ENCODE data around the gene EIF3I. TPM values are rescaled to one million over a fixed set of nuclear protein-coding genes. Genes with fewer than 3 reads are reported as not detected.

EIF3I gene
- total and polyA plus RNA-seq, 2 of the 8 experiments (the other 6 are each of a cell fraction or from before 2014, with no cell fraction given): 247 to 346 TPM

- TF ChIP-seq TBP (IDR thresholded peaks at IDR 0.05; ENCODE audit: low read depth, low read length): peak; percentile 78
- 0 out of 2 replicates have a peak, but pooled peaks have one; percentile 19 for TF ChIP-seq MAX (IDR thresholded peaks at IDR 0.05)
- no peak for TF ChIP-seq NRF1 (IDR thresholded peaks at IDR 0.05; ENCODE audit: low read depth, low read length)
- TF ChIP-seq EGR1 (IDR thresholded peaks at IDR 0.05; ENCODE audit: borderline replicate concordance, low read depth, low read length): peak; percentile 51; the same call in 1 of the 2 replicates
- TF ChIP-seq GTF2F1 (IDR thresholded peaks at IDR 0.05; ENCODE audit: borderline replicate concordance, low read depth, low read length): peak; percentile 61; the same call in 1 of the 2 replicates
- TF ChIP-seq POLR2A (IDR thresholded peaks at IDR 0.05; ENCODE audit: control extremely low read depth in 1 of 2, low read depth in 2 of 2, low read length in 2 of 2): peak in 1 of 2 experiments; percentile 77; a peak in 1 of 3 replicates
- TF ChIP-seq HDAC2 (IDR thresholded peaks at IDR 0.05; ENCODE audit: borderline replicate concordance in 1 of 2, low read depth in 2 of 2, low read length in 2 of 2): peak in 1 of 2 experiments; percentile 87; a peak in 1 of 4 replicates
- no peak for TF ChIP-seq POU5F1 (IDR thresholded peaks at IDR 0.05; ENCODE audit: low read depth, low read length)
- peak; percentile 57; the same call in 1 of the 2 replicates for TF ChIP-seq TAF1 (IDR thresholded peaks at IDR 0.05; ENCODE audit: low read depth, low read length)
- TF ChIP-seq YY1 (IDR thresholded peaks at IDR 0.05; ENCODE audit: low read depth, low read length): peak; percentile 56; the same call in 1 of the 2 replicates
- TF ChIP-seq SRF (IDR thresholded peaks at IDR 0.05; ENCODE audit: low read depth, low read length): no peak
- TF ChIP-seq RAD21 (IDR thresholded peaks at IDR 0.05 in 1 of 2, conservative IDR thresholded peaks at IDR 0.05 in 1 of 2; ENCODE audit: low read depth in 2 of 2, low read length in 2 of 2): no peak
- TF ChIP-seq KDM1A (IDR thresholded peaks at IDR 0.05; ENCODE audit: borderline replicate concordance, low read length): no peak
- TF ChIP-seq ATF3 (IDR thresholded peaks at IDR 0.05; ENCODE audit: insufficient read depth, low read depth, low read length): no peak
- TF ChIP-seq JUND (IDR thresholded peaks at IDR 0.05; ENCODE audit: low read length): peak; percentile 65; the same call in 1 of the 2 replicates
- TF ChIP-seq CTBP2 (IDR thresholded peaks at IDR 0.05; ENCODE audit: borderline replicate concordance, insufficient read depth, insufficient read length, low read length): no peak
- 0 out of 2 replicates have a peak, but pooled peaks have one; percentile 4 for TF ChIP-seq KDM5A (IDR thresholded peaks at IDR 0.05; ENCODE audit: low read length)
Observed at GRCh38 chr1:32221980-32222755, at the start of gene EIF3I, which contains the start of gene TMEM234 (continued).
